Activated CD8-positive, alpha-beta memory T cell treated with anti-CD3 and anti-CD28 coated beads, Interleukin-2, amount 50 U/mL, for 48 hours (primary cell): ENCODE measurements around the gene OTUB1.

ENCODE experiments used
- DNase-seq: peaks from one replicate; pipeline ENCODE4 v3.0.0-alpha.2; 2020

OTUB1 gene

DNA sequence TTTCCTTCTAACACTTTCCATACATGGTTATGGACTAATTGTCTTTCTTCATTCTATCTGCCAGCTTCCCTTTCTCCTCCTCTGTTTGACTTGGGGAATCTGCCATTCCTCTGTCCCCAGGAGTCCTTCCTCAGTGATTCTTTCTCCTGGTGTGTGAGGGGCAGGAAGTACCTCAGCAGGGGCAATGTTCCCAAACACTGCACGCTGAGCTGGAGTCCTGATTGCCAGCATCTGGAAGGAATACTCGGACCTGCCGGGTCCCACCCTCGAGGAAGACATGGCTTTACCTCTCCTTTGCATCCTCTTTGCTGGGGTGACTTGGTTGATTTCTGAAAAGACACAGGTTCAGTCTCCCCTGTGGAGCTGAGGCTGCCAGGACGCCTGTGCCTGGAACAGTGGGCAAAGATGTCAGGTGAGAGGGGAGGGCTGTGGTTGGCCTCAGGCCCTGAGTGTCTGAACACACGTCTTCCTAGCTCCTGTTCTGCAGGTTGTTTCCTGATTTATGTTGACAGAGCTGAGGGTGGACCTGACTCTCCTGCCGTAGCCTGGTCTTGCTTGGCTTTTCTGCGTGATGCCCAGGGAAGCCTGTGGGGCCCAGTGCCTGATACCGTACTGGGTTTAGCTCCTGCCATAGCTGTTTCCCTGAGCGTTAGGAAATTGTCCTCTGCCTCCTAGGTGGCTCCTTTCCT, 7.5 kb upstream of the OTUB1 start:
- DNase-seq = no peak

DNA sequence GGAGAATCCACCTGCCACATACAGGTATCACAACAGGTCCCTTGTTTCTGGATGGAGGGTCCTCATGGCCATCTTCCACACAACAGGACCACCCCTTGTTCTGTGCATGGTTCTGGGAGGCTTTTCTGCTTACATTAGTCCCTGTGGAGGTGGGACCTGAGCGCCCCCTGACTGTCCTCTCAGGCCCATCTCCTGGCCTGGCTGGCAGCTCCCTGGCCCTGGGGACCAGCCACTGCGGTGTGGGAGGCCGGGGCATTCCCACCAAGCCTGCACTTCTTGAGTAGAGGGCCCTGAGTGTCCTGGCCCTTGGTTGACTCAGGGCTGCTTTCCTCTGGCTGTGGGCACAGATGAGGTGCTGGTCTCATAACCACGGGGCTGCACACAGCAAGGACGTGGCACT, 6.8 kb upstream of the OTUB1 start:
- no peak for DNase-seq

DNA sequence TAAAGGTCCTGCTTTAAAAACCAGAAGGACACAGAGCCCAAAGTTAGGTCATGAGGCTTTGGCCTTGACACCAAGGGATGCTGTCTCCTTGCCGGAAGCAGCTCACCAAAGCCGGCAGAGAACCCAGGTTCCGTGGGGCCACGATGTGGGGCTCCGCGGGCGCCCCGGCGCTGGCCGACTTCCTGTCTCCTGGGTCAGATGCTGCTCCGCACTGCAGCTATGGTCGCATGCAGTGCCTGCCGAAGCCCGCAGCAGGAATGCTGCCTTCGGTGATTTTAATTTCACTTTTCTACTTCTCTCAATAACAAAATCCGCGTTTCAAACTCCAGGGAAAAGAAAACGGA, 454 bp upstream of the OTUB1 start:
- DNase-seq = peak; percentile 90

DNA sequence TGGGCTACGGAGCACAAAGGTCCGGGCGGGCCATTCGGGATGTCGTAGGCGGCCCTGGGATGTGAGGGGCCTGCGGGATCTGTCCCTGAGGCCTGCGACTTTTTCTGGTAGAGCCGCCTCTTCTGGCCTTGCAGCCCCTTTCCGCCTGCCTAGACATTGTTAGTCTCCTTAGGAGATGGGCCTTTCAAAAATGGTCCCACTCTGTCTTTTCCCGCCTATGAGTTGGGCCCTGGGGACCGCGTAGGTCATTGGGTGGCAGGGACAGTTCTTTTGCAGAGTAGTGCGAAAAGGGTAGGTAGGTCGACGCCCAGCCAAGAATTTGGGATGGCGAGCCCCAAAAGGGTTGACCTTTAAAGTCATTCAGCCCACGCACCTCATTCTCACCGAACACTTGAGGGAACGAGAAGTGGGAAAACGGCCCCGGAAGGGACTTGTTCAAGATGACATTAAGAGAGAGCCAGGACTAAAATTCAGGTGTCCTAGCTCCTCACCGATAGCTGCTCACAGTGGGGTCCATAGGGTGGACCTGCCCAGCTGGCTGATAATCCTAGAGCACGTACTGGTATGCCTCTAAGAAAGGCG, 785 bp downstream of the OTUB1 start:
- no peak for DNase-seq

DNA sequence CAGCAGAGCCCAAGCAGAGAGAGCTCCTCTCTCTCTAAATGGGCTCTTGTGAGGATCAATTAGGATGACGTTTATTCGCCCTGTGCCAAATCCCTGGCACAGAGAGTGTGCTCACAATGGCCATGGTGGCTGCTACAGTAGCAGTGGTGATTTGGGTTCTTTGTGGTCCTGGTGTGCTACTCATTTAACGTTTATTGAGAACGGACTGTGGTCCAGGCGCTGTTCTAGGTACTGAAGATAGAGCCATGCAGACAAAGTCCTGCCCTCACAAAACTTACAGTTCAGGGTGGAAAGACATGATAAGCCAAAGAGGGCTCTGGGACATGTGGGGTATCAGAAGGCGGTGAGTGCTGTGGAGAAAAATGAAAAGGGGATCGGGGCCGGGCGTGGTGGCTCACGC, 5.3 kb downstream of the OTUB1 start:
- no peak for DNase-seq

DNA sequence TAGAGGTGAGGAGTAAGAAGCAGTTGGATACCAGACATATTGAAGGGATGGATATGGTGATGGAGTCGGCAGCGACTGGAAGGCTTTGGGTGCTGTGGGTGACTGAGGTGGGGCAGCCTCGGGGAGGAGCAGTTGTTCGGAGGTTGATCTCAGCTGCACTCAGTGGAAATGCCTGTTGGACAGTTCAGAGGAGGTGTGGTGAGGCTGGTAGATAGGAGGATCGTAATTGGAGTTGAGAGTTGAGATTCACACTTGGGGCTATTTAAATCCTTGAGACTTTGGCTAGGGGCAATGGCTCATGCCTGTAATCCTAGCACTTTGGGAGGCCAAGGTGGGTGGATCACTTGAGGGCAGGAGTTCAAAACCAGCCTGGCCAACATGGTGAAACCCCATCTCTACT, 6.9 kb downstream of the OTUB1 start:
- no peak for DNase-seq

DNA sequence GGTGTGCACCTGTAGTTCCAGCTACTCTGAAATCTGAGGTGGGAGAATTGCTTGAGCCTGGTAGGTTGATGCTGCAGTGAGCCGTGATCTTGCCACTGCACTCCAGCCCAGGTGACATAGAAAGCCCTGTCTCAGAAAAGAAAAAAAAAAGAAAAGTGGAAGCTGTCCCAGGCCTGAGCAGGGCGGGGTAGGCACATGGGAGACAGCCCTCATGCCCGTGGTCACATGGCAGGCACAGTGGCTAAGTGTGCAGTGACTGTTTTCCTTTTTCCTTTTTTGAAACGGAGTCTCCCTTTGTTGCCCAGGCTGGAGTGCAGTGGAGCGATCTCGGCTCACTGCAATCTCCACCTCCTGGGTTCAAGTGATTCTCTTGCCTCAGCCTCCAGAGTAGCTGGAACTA, 7.8 kb downstream of the OTUB1 start:
- no peak for DNase-seq

DNA sequence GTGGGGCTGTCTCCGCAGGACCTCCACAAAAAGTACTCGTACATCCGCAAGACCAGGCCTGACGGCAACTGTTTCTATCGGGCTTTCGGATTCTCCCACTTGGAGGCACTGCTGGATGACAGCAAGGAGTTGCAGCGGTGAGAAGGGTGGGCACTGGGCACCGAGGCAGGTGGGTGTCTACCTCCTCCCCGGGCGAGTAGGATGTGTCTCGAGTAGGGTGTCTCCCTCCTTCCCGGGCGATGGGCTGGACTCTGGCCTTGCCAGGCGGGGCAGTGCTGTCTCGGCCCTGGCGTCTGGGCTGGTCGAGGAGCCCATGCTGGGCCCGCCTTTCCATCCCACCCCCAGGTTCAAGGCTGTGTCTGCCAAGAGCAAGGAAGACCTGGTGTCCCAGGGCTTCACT, 10.3 kb downstream of the OTUB1 start:
- no peak for DNase-seq

DNA sequence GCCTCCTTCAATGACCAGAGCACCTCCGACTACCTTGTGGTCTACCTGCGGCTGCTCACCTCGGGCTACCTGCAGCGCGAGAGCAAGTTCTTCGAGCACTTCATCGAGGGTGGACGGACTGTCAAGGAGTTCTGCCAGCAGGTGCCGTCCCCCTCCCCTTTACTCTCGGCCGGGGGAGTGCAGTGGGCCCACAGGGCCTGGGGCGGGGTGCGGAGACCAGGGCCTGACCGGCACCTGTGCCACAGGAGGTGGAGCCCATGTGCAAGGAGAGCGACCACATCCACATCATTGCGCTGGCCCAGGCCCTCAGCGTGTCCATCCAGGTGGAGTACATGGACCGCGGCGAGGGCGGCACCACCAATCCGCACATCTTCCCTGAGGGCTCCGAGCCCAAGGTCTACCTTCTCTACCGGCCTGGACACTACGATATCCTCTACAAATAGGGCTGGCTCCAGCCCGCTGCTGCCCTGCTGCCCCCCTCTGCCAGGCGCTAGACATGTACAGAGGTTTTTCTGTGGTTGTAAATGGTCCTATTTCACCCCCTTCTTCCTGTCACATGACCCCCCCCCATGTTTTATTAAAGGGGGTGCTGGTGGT, 11.0 kb downstream of the OTUB1 start:
- DNase-seq = no peak

DNA sequence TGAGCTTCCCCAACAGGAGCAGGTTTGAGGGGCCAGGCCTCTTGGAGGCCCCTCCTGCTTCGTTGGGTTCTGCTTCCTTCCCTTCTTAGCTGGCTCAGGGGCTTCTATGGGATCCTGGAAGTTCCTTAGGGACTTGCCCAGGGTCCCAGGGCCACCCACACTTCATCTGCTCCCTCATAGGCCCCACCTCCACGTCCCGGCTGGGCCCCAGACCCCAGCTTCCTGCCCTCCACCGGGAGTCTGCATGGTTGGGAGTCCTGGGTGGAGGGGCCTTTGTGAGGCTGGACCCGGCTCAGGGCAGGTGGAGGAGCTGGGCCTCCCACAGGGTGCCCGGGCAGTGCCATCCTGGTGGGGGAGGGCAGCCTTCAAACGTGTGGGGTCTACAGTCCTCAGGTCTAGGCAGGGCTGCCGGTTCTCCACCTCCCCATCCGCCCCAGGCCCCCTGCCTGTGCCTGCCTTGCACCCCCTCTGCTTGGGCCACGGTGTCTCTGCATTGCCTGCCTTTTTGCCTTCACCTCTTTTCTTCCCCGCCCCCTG, 11.6 kb downstream of the OTUB1 start:
- no peak for DNase-seq

DNA sequence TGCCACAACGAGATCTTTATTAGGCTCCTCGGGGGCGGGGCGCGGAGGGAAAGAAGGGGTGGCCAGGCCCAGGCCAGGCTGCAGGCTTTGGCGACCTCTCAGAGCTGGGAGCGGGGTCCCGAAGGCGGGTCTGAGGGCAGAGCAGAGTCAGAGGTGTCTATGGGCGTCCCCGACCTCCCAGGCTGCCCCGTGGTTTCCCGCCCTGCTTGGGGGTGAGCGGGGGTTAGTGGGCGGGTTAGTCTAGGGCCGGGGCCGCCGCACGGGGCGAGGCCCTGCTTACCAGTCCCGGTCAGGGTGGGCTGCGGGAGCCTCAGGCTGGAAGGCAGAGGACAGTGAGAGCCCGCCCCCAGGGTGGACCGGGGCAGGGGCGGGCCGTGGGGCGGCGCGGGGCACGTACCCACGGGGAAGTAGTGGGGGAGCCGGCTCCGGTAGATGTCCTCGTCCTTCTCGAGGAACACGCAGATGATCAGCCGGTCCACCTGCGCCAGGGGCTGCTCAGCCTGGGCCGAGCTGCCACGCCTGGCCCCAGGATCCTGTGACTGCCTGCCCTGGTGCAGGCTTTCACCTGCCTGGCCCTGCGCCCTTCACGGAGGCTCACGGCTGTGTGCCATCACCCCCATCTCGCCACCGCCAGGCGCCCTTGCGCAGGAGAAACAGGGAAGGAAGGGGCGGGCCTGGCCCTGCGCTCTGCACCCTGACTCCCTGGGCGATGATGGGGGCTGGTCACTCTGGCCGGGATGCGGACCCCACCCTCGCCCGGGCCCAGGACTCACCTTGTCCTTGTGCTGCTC, 12.5 kb downstream of the OTUB1 start:
- DNase-seq = no peak

DNA sequence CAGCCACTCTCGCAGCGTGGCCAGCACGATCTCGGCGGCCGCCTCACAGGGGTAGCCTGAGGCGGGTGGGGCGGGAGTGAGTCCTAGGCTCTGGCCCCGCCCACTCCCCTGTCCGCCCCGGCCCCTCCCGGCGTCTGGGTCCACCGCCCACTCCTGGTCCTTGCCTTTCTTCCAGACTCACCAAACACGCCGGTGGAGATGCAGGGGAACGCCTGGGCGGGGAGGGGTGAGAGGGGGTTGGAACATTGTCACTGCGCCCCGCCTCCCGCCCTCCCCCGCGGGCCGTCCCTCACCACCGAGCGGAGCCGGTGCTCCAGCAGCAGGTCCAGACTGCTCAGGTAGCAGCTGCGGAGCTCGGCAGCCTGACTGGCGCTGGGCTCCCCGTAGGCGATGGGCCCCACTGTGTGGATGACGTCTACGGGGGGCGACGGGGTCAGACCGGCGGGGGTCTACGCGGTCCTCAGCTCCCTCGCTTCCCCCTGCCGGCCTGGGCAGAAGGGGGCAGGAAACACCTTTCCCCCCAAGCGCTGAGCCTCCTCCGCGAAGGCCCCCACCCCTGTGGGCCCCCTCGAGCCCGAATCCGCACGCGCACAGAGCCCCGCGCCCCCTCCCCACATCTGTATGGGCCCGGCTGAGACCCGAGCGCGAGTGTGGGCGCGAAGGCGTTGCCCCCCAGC, 13.2 kb downstream of the OTUB1 start:
- DNase-seq = peak; percentile 80

DNA sequence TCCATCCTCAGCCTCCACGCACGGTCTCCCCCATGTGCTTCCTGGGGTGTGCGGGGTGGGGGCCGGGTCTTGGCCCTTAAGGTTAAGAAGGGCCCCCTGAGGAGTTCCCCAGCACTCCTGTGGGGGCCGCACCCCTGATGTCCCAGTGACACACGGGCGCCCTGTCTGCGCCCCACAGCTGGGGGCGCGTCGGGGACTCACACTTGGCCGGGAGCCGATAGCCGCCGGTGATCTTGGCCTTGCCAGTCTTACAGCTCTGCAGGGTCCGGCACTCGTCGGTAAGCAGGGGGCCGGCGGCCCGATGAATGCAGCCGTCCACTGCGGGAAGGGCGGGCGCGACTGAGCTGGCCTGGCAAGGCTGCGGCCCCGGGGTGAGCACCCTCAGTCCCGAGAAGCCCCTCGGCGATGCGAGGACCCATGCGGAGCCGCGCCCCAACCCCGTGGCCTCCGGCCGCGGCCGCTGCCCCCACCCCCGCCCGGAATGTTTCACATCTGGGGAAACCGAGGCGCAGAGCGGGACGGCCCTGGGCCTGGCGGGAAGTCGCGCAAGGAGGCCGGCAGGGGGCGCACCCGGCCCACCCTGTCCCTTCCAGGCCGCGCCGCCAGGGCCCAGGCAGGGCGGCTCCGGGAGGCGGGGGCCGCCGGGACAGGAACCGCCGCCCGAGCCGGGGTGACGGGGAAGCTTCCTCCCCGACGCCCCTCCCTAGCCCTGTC, 13.9 kb downstream of the OTUB1 start:
- peak; percentile 90 for DNase-seq

DNA sequence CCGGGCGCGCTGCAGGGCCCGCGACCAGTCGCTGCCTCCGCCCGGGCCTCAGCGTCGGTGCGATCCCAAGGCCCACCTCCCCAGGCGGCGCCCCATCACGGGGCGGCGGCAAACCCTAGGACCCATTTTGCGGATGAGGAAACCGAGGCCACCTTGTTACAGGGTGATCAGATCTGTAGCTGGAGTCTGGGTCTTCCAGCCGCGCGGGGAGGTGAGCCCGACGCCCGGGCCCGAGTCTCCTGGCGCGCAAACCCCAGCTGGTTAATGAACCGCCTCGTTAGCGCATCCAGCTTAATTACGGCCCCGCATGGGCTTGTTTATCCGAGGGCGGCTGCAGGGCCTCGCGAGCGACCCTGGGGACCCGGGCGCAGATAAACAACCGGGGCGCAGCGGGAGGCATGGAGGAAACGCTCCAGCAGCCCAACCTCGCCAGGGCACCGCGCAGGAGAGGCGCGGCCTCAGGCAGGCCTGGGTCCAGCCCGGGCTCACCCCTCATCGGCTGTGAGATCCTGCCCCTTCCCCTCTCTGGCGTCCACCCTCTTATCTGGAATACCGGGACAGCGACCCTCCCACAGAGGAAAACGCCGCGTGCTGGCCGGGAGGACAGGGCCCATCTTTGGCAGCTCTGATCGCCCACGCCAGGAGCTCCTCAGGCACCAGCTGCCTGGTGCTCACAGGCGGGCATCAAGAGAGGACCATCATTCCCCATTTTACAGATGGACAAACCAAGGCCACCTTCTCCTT, 14.7 kb downstream of the OTUB1 start:
- no peak for DNase-seq

DNA sequence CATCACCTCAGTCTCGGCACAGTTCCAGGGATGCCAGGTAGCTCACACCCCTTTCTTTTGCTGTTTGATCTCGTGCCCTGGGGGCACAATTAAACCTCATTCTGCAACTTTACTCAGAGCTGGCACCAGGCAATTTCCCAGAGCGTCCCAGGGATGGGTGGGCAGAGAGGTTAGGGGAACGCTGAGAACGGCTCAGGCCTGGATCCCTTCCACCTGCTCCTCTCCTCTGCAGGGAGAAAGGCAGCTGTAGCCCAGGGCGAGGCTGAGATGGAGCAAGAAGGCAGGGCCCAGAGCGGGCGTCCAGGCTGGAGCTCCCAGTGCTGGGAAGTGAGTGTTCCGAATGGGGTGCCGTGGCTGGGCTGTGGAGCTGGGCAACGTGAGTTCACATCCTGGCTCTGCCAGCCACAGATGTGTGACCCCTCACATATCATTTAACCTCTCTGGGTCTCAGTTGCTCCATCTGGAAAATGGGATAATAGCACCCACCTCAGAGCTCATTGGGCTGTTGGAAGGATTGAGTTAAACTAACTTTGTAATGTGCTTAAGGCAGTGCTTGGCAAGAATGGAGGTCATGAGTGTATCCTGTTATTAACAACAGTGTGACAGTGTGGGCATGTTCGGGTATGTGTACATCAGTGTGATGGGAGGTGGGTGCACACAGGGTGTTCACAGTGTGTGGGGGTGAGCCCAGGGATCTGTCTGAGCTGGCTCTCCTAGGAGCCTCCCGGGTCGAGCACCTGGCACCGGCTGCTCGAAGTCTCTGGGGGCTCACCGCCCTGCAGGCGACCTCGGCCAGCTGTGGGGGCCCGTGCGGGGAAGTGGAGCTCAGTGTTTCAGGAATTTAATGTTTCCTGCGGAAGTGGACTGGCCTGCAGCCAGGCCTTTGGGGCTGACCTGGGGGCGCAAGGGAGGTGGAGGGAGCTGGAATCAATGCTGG, 15.5 kb downstream of the OTUB1 start:
- DNase-seq = no peak

DNA sequence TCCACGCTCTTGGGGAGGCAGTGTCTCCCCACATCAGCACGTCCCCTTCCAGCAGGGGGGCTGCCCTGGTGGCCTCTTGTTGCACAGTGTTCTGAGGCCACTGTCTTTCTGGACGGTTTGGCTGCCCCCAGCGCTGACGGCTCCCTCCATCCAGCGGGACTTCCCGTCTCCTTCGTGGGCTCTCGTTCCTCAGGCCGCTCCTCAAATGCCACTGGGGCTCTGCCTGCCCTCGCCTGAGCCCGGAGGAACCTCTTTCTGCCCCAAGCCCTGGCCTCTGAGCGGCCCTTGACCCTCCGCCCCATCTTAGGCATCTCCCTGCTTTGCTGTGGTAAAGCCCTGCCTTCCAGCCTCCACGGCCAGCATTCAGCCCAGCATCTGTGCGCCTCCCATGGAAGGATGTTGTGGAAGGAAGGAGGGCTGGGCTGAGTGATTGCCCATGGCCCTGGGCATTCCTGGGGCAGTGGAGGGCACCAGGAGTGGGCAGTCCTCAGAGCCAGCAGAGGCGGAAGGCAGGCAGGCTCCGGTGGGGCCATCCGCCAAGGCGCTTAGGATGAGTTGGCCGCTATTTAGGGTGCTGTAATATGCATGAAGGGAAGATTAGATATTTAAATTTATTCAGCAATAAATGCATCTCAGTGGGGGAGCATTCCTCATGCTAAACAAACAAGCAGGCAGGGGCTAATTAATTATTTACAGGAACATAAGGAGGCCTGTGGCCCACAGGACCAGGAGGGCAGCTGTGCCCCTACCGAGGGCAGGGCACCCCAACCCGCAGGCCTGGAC, 17.8 kb downstream of the OTUB1 start:
- no peak for DNase-seq

DNA sequence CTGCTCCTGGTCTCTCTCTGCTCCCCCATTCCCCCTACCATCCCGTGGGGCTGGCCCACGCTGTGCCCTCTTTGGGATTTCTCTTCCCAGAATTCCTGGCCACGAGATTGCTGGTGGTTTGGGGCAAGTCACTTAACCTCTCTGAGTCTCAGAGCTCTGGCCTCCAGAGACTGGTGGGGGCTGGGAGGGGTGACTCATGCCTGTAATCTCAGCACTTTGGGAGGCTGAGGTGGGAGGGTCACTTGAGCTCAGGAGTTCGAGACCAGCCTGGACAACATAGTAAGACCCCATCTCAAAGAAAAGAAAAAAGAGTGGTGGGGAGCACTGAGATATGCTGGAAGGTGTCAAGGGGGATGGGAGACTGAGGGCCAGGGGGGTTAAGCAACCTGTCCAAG, 18.3 kb downstream of the OTUB1 start:
- no peak for DNase-seq

DNA sequence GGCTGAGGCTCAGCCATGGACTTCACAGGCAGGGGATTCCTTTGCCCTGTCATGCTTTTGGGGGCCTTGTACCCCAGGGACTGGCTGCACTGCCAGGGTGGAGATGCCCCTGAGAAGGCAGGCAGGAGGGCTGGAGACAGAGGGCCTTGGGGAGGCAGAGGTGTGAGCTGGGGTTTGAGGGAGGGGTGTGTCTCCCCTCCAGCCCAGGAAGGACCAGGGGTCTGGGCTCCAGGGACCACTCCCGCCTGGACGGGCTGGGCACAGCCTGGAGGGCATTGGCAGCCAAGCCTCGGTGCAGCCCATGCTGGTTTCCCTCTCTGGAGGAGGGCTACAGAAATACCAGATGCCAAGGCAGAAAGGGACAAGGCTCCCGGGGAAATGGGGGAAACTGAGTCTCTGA, 19.5 kb downstream of the OTUB1 start:
- no peak for DNase-seq

DNA sequence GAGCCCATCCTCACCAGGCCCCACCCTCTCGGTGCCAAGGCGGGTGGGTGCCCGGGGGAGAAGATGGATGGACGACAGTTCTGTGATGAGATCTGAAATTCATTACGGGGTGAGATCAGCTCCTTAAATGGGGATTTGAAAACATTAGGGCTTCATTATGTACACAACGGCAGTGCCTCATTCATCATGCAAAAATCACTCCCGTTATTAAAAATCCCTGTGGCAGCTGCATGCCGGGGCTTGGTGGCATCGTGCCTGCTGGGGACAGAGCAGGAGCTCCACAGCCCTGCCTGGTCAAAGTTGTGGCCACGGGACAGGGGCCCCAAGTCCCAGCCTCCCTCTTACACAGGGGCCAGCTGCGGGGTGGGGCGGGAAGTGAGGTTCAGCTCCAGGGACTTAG, 20.2 kb downstream of the OTUB1 start:
- no peak for DNase-seq

DNA sequence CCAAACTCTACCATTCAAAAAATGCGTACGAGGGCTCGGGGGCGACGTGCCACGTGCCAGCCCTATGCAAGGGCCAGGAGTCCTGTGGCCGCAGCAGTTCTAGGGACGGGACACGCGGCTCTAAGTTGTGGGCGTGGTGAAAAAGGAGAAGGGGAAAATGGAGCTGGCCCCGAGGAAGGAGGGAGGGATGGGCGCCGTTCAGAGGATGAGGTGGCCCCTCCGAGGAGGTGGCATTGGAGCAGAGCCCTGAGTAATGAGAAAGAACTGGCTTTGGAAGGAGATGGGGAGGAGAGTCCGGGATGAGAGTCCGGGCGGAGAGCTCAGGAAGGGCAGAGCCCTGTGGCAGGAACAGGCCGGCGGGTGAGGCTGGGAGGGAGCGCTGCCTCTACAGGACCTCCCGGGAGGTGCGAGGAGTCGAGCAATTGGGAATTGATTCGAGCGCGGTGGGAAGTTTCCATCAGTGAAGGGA, 21.0 kb downstream of the OTUB1 start:
- DNase-seq = no peak
